ENCODE data around the gene TGIF2LX.
"Not testable (repeated sequence)": the region's sequence is repeated elsewhere in the genome, so short reads cannot be mapped to it uniquely, and the experiment has no call there.

Gene TGIF2LX

GRCh38 chrX:89921665-89922064, at the start of gene TGIF2LX:
TGIF2LX (plus strand) TSS chrX:89921908; CDS start chrX:89922086, 178 bp downstream.
- DNase-seq: not testable (repeated sequence)

GRCh38 chrX:89922338-89922934, 728 bp downstream of the TGIF2LX start:
- not testable (repeated sequence) for DNase-seq

- not testable (repeated sequence) for DNase-seq
Observed at GRCh38 chrX:89943077-89943476, 21.4 kb downstream of the TGIF2LX start.

GRCh38 chrX:89965588-89965987, 43.9 kb downstream of the TGIF2LX start:
- not testable (repeated sequence) for DNase-seq
